Activated T-cell treated with anti-CD3 and anti-CD28 coated beads, Interleukin-2, amount 50 U/mL, for 24 hours (primary cell): ENCODE measurements around the gene LIF.

Experiments
- DNase-seq: peaks from one replicate; pipeline ENCODE4 v3.0.0-alpha.2; 2020
- H3K27ac Mint-ChIP-seq: 2 replicates; pipeline ENCODE4 v1.8.0; 2020; ENCODE audit warnings: mild to moderate bottlenecking, mixed read lengths
- H3K27me3 Mint-ChIP-seq: 2 replicates; pipeline ENCODE4 v1.8.0; 2020; ENCODE audit warnings: mixed read lengths
- H3K36me3 Mint-ChIP-seq: 2 replicates; pipeline ENCODE4 v1.8.0; 2020; ENCODE audit warnings: low read depth, mixed read lengths
- H3K4me1 Mint-ChIP-seq: 2 replicates; pipeline ENCODE4 v1.8.0; 2020; ENCODE audit warnings: low read depth, mixed read lengths
- H3K4me3 Mint-ChIP-seq: 2 replicates; pipeline ENCODE4 v1.8.0; 2020; ENCODE audit warnings: mild to moderate bottlenecking, moderate library complexity, mixed read lengths
- H3K9me3 Mint-ChIP-seq: 2 replicates; pipeline ENCODE4 v1.8.0; 2020; ENCODE audit warnings: mixed read lengths

LIF gene

GRCh38 chr22:30287648-30288418 lies 41.3 kb upstream of the LIF start:
- Mint-ChIP-seq H3K27me3 (no peaks in the 10 kb centered on the region), H3K4me1 (peaks cover 40% of the 10 kb centered on the region), H3K9me3 (no peaks in the 10 kb centered on the region), H3K4me3 (peak overlapping the region; percentile 75), H3K27ac (no peak overlapping the region), H3K36me3 (peaks cover 11% of the 10 kb centered on the region)
- peak; percentile 92 for DNase-seq

DNA sequence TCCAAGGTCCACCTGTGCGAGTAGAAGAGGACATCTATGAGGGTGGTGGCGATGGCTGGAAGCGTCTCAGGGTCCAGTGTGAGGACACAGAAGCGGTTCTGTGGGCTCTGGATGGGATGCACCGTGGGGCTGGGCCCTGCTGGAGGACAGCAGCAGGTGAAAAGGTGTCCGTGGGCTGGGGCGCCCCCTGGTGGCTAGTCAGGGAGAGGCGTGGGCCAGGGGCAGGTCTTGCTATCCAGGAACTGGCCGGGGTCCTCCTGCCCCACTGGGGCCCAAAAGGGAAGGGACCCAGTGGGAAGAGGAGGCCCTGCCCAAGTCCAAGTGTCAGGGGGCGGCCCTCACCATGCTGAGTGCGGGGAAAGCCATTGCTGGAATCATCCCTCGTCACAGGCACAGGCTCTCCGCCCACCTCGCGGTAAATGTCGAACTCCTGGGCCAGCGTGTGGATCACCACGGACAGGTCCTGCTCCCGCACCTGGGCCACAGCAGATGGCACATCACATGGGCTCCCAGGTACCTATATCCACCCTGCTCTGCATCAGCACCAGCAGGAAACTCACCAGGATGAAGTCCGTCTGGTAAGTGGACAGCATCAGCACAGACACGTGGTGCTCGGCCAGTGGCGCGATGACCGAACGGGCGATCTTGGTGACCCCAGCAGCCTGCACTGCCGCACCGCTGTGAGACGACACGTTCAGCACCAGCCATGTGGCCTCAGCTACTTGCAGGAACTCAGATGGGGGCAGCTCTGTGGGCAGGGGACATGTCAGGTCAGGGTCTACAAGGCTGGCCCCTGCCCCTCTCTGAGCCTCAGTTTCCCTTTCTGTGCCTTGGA lies 40.5 kb upstream of the LIF start:
- Mint-ChIP-seq H3K27ac (peak overlapping the region; percentile 37), H3K9me3 (no peaks in the 10 kb centered on the region), H3K36me3 (peaks cover 8% of the 10 kb centered on the region), H3K4me1 (peaks cover 42% of the 10 kb centered on the region), H3K27me3 (no peaks in the 10 kb centered on the region), H3K4me3 (no peak overlapping the region)
- DNase-seq, result peak; percentile 93

DNA sequence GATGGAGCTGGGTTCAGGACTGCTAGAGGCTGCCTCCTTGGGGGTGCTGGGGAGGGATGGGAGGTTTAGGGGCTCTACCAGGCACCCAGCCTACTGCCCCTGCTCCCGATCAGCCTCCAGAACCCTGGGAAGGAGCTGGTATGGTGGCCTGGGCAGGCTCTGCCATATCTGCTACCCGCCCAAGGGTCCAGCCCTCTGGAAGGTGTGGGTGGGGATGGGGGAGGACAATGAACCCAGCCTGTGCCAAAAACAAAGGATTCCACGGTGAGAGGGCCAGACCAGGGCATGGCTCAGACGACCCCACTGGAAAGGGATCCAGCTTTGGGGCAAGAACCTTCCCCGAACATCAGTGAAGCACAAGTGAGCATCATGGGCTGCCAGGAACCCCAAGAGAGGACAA lies 39.8 kb upstream of the LIF start:
- DNase-seq, result no peak
- no peak overlapping the region for H3K4me3 Mint-ChIP-seq
- H3K27ac Mint-ChIP-seq, result no peak overlapping the region
- H3K27me3 Mint-ChIP-seq, result no peaks in the 10 kb centered on the region
- H3K9me3 Mint-ChIP-seq, result no peaks in the 10 kb centered on the region
- H3K36me3 Mint-ChIP-seq, result peaks cover 3% of the 10 kb centered on the region
- H3K4me1 Mint-ChIP-seq, result peaks cover 39% of the 10 kb centered on the region

- peaks cover 34% of the 10 kb centered on the region for H3K4me1 Mint-ChIP-seq
- DNase-seq, result no peak
These were observed 39.3 kb upstream of the LIF start for GRCh38 chr22:30285846-30286200.

GRCh38 chr22:30285176-30285845 lies 38.8 kb upstream of the LIF start:
- DNase-seq, result no peak
- H3K36me3 Mint-ChIP-seq, result no peaks in the 10 kb centered on the region
- H3K27ac Mint-ChIP-seq, result no peak overlapping the region
- no peak overlapping the region for H3K4me3 Mint-ChIP-seq
- H3K9me3 Mint-ChIP-seq, result no peaks in the 10 kb centered on the region
- peaks cover 29% of the 10 kb centered on the region for H3K4me1 Mint-ChIP-seq
- H3K27me3 Mint-ChIP-seq, result no peaks in the 10 kb centered on the region

More at GRCh38 chr22:30285846-30286200, 39.3 kb upstream of the LIF start:
- Mint-ChIP-seq H3K27ac (no peak overlapping the region), H3K36me3 (no peaks in the 10 kb centered on the region), H3K27me3 (no peaks in the 10 kb centered on the region), H3K4me3 (no peak overlapping the region), H3K9me3 (no peaks in the 10 kb centered on the region)

DNA sequence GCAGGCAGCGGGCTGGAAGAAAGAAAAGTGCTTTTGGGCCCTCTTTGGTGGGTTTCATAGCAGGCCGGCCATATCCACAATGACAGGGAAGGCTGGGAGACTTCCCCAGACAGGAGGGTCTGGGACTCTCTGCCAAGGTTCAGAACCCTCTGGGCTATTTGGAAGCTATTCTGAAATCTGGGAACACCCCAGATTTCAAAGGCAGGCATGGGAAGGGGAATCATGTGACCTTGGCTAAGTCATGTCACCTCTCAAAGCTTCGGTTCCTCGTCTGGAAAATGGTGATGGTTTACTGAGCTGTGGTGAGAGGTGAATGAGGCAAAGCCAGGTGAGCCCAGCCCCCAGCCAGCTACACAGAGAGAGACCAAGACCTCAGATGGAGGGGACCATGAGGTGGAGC lies 38.1 kb upstream of the LIF start:
- H3K36me3 Mint-ChIP-seq, result no peaks in the 10 kb centered on the region
- peaks cover 24% of the 10 kb centered on the region for H3K4me1 Mint-ChIP-seq
- no peaks in the 10 kb centered on the region for H3K27me3 Mint-ChIP-seq
- H3K9me3 Mint-ChIP-seq, result no peaks in the 10 kb centered on the region
- no peak overlapping the region for H3K27ac Mint-ChIP-seq
- no peak for DNase-seq
- H3K4me3 Mint-ChIP-seq, result no peak overlapping the region

- H3K27me3 Mint-ChIP-seq, result no peaks in the 10 kb centered on the region
- no peaks in the 10 kb centered on the region for H3K9me3 Mint-ChIP-seq
- no peak overlapping the region for H3K27ac Mint-ChIP-seq
- DNase-seq, result no peak
- H3K4me3 Mint-ChIP-seq, result no peak overlapping the region
- H3K4me1 Mint-ChIP-seq, result peaks cover 29% of the 10 kb centered on the region
- H3K36me3 Mint-ChIP-seq, result no peaks in the 10 kb centered on the region
These were observed 37.6 kb upstream of the LIF start for GRCh38 chr22:30284172-30284571.

GRCh38 chr22:30283342-30283741 lies 36.8 kb upstream of the LIF start:
- H3K27me3 Mint-ChIP-seq, result no peaks in the 10 kb centered on the region
- H3K4me3 Mint-ChIP-seq, result no peak overlapping the region
- peaks cover 28% of the 10 kb centered on the region for H3K4me1 Mint-ChIP-seq
- no peaks in the 10 kb centered on the region for H3K36me3 Mint-ChIP-seq
- no peaks in the 10 kb centered on the region for H3K9me3 Mint-ChIP-seq
- DNase-seq, result no peak
- H3K27ac Mint-ChIP-seq, result no peak overlapping the region

GRCh38 chr22:30282616-30283046 lies 36.1 kb upstream of the LIF start:
- Mint-ChIP-seq H3K36me3 (no peaks in the 10 kb centered on the region), H3K4me3 (no peak overlapping the region), H3K27me3 (no peaks in the 10 kb centered on the region), H3K9me3 (no peaks in the 10 kb centered on the region), H3K27ac (no peak overlapping the region), H3K4me1 (peaks cover 27% of the 10 kb centered on the region)
- DNase-seq, result no peak

- peaks cover 34% of the 10 kb centered on the region for H3K4me1 Mint-ChIP-seq
These were observed 33.9 kb upstream of the LIF start for GRCh38 chr22:30280505-30280904.

GRCh38 chr22:30279932-30280331 lies 33.4 kb upstream of the LIF start:
- Mint-ChIP-seq H3K4me1 (peaks cover 40% of the 10 kb centered on the region), H3K4me3 (no peak overlapping the region), H3K36me3 (no peaks in the 10 kb centered on the region), H3K9me3 (no peaks in the 10 kb centered on the region), H3K27me3 (no peaks in the 10 kb centered on the region), H3K27ac (no peak overlapping the region)
- no peak for DNase-seq

More at GRCh38 chr22:30280505-30280904, 33.9 kb upstream of the LIF start:
- Mint-ChIP-seq H3K9me3 (no peaks in the 10 kb centered on the region), H3K36me3 (no peaks in the 10 kb centered on the region), H3K27me3 (no peaks in the 10 kb centered on the region), H3K4me3 (no peak overlapping the region), H3K27ac (no peak overlapping the region)
- DNase-seq, result no peak

GRCh38 chr22:30279046-30279788 lies 32.7 kb upstream of the LIF start:
- peaks cover 44% of the 10 kb centered on the region for H3K4me1 Mint-ChIP-seq
- H3K27me3 Mint-ChIP-seq, result no peaks in the 10 kb centered on the region
- H3K27ac Mint-ChIP-seq, result no peak overlapping the region

GRCh38 chr22:30277547-30278344 lies 31.2 kb upstream of the LIF start:
- no peak for DNase-seq

More at GRCh38 chr22:30279046-30279788, 32.7 kb upstream of the LIF start:
- DNase-seq, result no peak
- Mint-ChIP-seq H3K9me3 (no peaks in the 10 kb centered on the region), H3K36me3 (no peaks in the 10 kb centered on the region), H3K4me3 (no peak overlapping the region)

More at GRCh38 chr22:30277547-30278344, 31.2 kb upstream of the LIF start:
- Mint-ChIP-seq H3K9me3 (no peaks in the 10 kb centered on the region), H3K4me1 (peaks cover 38% of the 10 kb centered on the region), H3K36me3 (no peaks in the 10 kb centered on the region), H3K27ac (no peak overlapping the region), H3K4me3 (no peak overlapping the region), H3K27me3 (no peaks in the 10 kb centered on the region)
